ENCODE results near the gene TREM1. TPM values are rescaled to one million over a fixed set of nuclear protein-coding genes. Genes with fewer than 3 reads are reported as not detected.

TREM1 gene
- polyA plus RNA-seq, 2 donors = 0.15 to 0.43 TPM

- Histone ChIP-seq H3K4me3 (ENCODE audit: low read depth in 1 of 2, low read length in 2 of 2) (no peak overlapping the region), H3K9me3 (ENCODE audit: control insufficient read depth in 2 of 2, insufficient read depth in 1 of 2, low read depth in 1 of 2, low read length in 1 of 2) (no peaks in the 10 kb centered on the region), H3K36me3 (ENCODE audit: control insufficient read depth in 2 of 2, insufficient read depth in 2 of 2, low read length in 1 of 2) (no peaks in the 10 kb centered on the region), H3K27me3 (ENCODE audit: control insufficient read depth in 1 of 2, insufficient read depth in 2 of 2, low read length in 2 of 2) (peaks cover 0 to 5% of the 10 kb centered on the region in 2 donors), H3K27ac (ENCODE audit: low read depth in 2 of 2, low read length in 1 of 2) (no peak overlapping the region), H3K4me1 (ENCODE audit: control insufficient read depth in 2 of 2, insufficient read depth in 2 of 2, low read length in 1 of 2) (no peaks in the 10 kb centered on the region)
- 69 to 71% methylated on average over 4 of the region's 4 CpGs for whole genome bisulfite sequencing, 2 donors
Observed at GRCh38 chr6:41325446-41326066, 39.1 kb upstream of the TREM1 start.

- Histone ChIP-seq H3K27me3 (ENCODE audit: control insufficient read depth in 1 of 2, insufficient read depth in 2 of 2, low read length in 2 of 2) (peaks cover 0 to 6% of the 10 kb centered on the region in 2 donors), H3K36me3 (ENCODE audit: control insufficient read depth in 2 of 2, insufficient read depth in 2 of 2, low read length in 1 of 2) (no peaks in the 10 kb centered on the region), H3K4me1 (ENCODE audit: control insufficient read depth in 2 of 2, insufficient read depth in 2 of 2, low read length in 1 of 2) (peaks cover 0 to 3% of the 10 kb centered on the region in 2 donors), H3K27ac (ENCODE audit: low read depth in 2 of 2, low read length in 1 of 2) (no peak overlapping the region), H3K9me3 (ENCODE audit: control insufficient read depth in 2 of 2, insufficient read depth in 1 of 2, low read depth in 1 of 2, low read length in 1 of 2) (no peaks in the 10 kb centered on the region), H3K4me3 (ENCODE audit: low read depth in 1 of 2, low read length in 2 of 2) (no peak overlapping the region)
- WGBS, 2 donors = 76 to 90% methylated on average over 4 of the region's 4 CpGs
Observed at GRCh38 chr6:41321183-41321582, 34.7 kb upstream of the TREM1 start.

- Histone ChIP-seq H3K27ac (ENCODE audit: low read depth in 2 of 2, low read length in 1 of 2) (no peak overlapping the region), H3K27me3 (ENCODE audit: control insufficient read depth in 1 of 2, insufficient read depth in 2 of 2, low read length in 2 of 2) (peaks cover 0 to 2% of the 10 kb centered on the region in 2 donors), H3K9me3 (ENCODE audit: control insufficient read depth in 2 of 2, insufficient read depth in 1 of 2, low read depth in 1 of 2, low read length in 1 of 2) (no peaks in the 10 kb centered on the region), H3K4me1 (ENCODE audit: control insufficient read depth in 2 of 2, insufficient read depth in 2 of 2, low read length in 1 of 2) (peaks cover 0 to 3% of the 10 kb centered on the region in 2 donors), H3K4me3 (ENCODE audit: low read depth in 1 of 2, low read length in 2 of 2) (no peak overlapping the region), H3K36me3 (ENCODE audit: control insufficient read depth in 2 of 2, insufficient read depth in 2 of 2, low read length in 1 of 2) (no peaks in the 10 kb centered on the region)
- WGBS, 2 donors = 23% methylated on average over 33 of the region's 33 CpGs
Observed at GRCh38 chr6:41318654-41319565, 32.4 kb upstream of the TREM1 start.

GRCh38 chr6:41318261-41318653 lies 31.8 kb upstream of the TREM1 start:
- no peaks in the 10 kb centered on the region for H3K36me3 ChIP-seq (ENCODE audit: control insufficient read depth in 2 of 2, insufficient read depth in 2 of 2, low read length in 1 of 2)
- 31 to 32% methylated on average over 9 of the region's 9 CpGs for WGBS, 2 donors
- H3K4me1 ChIP-seq (ENCODE audit: control insufficient read depth in 2 of 2, insufficient read depth in 2 of 2, low read length in 1 of 2) = peaks cover 0 to 3% of the 10 kb centered on the region in 2 donors
- H3K27ac ChIP-seq (ENCODE audit: low read depth in 2 of 2, low read length in 1 of 2) = no peak overlapping the region
- H3K27me3 ChIP-seq (ENCODE audit: control insufficient read depth in 1 of 2, insufficient read depth in 2 of 2, low read length in 2 of 2) = peaks cover 0 to 2% of the 10 kb centered on the region in 2 donors
- H3K4me3 ChIP-seq (ENCODE audit: low read depth in 1 of 2, low read length in 2 of 2) = no peak overlapping the region
- no peaks in the 10 kb centered on the region for H3K9me3 ChIP-seq (ENCODE audit: control insufficient read depth in 2 of 2, insufficient read depth in 1 of 2, low read depth in 1 of 2, low read length in 1 of 2)

GRCh38 chr6:41315943-41316620 lies 29.6 kb upstream of the TREM1 start:
- H3K9me3 ChIP-seq (ENCODE audit: control insufficient read depth in 2 of 2, insufficient read depth in 1 of 2, low read depth in 1 of 2, low read length in 1 of 2) = no peaks in the 10 kb centered on the region
- WGBS, 2 donors = 81 to 83% methylated on average over 1 of the region's 1 CpG
- H3K4me3 ChIP-seq (ENCODE audit: low read depth in 1 of 2, low read length in 2 of 2) = no peak overlapping the region
- peaks cover 0 to 3% of the 10 kb centered on the region in 2 donors for H3K4me1 ChIP-seq (ENCODE audit: control insufficient read depth in 2 of 2, insufficient read depth in 2 of 2, low read length in 1 of 2)
- no peak overlapping the region for H3K27ac ChIP-seq (ENCODE audit: low read depth in 2 of 2, low read length in 1 of 2)
- peaks cover 0 to 2% of the 10 kb centered on the region in 2 donors for H3K27me3 ChIP-seq (ENCODE audit: control insufficient read depth in 1 of 2, insufficient read depth in 2 of 2, low read length in 2 of 2)
- H3K36me3 ChIP-seq (ENCODE audit: control insufficient read depth in 2 of 2, insufficient read depth in 2 of 2, low read length in 1 of 2) = no peaks in the 10 kb centered on the region

GRCh38 chr6:41315203-41315602 lies 28.7 kb upstream of the TREM1 start:
- Histone ChIP-seq H3K4me1 (ENCODE audit: control insufficient read depth in 2 of 2, insufficient read depth in 2 of 2, low read length in 1 of 2) (peaks cover 0 to 3% of the 10 kb centered on the region in 2 donors), H3K4me3 (ENCODE audit: low read depth in 1 of 2, low read length in 2 of 2) (no peak overlapping the region), H3K36me3 (ENCODE audit: control insufficient read depth in 2 of 2, insufficient read depth in 2 of 2, low read length in 1 of 2) (no peaks in the 10 kb centered on the region), H3K27me3 (ENCODE audit: control insufficient read depth in 1 of 2, insufficient read depth in 2 of 2, low read length in 2 of 2) (peaks cover 0 to 2% of the 10 kb centered on the region in 2 donors), H3K9me3 (ENCODE audit: control insufficient read depth in 2 of 2, insufficient read depth in 1 of 2, low read depth in 1 of 2, low read length in 1 of 2) (no peaks in the 10 kb centered on the region), H3K27ac (ENCODE audit: low read depth in 2 of 2, low read length in 1 of 2) (no peak overlapping the region)
- WGBS, 2 donors = 58 to 59% methylated on average over 2 of the region's 2 CpGs

- Histone ChIP-seq H3K36me3 (ENCODE audit: control insufficient read depth in 2 of 2, insufficient read depth in 2 of 2, low read length in 1 of 2) (no peaks in the 10 kb centered on the region), H3K9me3 (ENCODE audit: control insufficient read depth in 2 of 2, insufficient read depth in 1 of 2, low read depth in 1 of 2, low read length in 1 of 2) (no peaks in the 10 kb centered on the region), H3K27me3 (ENCODE audit: control insufficient read depth in 1 of 2, insufficient read depth in 2 of 2, low read length in 2 of 2) (no peaks in the 10 kb centered on the region), H3K27ac (ENCODE audit: low read depth in 2 of 2, low read length in 1 of 2) (no peak overlapping the region), H3K4me3 (ENCODE audit: low read depth in 1 of 2, low read length in 2 of 2) (no peak overlapping the region), H3K4me1 (ENCODE audit: control insufficient read depth in 2 of 2, insufficient read depth in 2 of 2, low read length in 1 of 2) (no peaks in the 10 kb centered on the region)
- 23 to 24% methylated on average over 13 of the region's 13 CpGs for WGBS, 2 donors
Observed at GRCh38 chr6:41306187-41306854, 19.8 kb upstream of the TREM1 start.

- Histone ChIP-seq H3K4me1 (ENCODE audit: control insufficient read depth in 2 of 2, insufficient read depth in 2 of 2, low read length in 1 of 2) (no peaks in the 10 kb centered on the region), H3K36me3 (ENCODE audit: control insufficient read depth in 2 of 2, insufficient read depth in 2 of 2, low read length in 1 of 2) (no peaks in the 10 kb centered on the region), H3K27me3 (ENCODE audit: control insufficient read depth in 1 of 2, insufficient read depth in 2 of 2, low read length in 2 of 2) (no peaks in the 10 kb centered on the region), H3K4me3 (ENCODE audit: low read depth in 1 of 2, low read length in 2 of 2) (no peak overlapping the region), H3K9me3 (ENCODE audit: control insufficient read depth in 2 of 2, insufficient read depth in 1 of 2, low read depth in 1 of 2, low read length in 1 of 2) (no peaks in the 10 kb centered on the region), H3K27ac (ENCODE audit: low read depth in 2 of 2, low read length in 1 of 2) (no peak overlapping the region)
- WGBS, 2 donors = 67 to 73% methylated on average over 5 of the region's 5 CpGs
Observed at GRCh38 chr6:41302638-41303037, 16.2 kb upstream of the TREM1 start.

GRCh38 chr6:41298785-41299502 lies 12.5 kb upstream of the TREM1 start:
- H3K27ac ChIP-seq (ENCODE audit: low read depth in 2 of 2, low read length in 1 of 2) = no peak overlapping the region
- H3K4me1 ChIP-seq (ENCODE audit: control insufficient read depth in 2 of 2, insufficient read depth in 2 of 2, low read length in 1 of 2) = no peaks in the 10 kb centered on the region
- H3K9me3 ChIP-seq (ENCODE audit: control insufficient read depth in 2 of 2, insufficient read depth in 1 of 2, low read depth in 1 of 2, low read length in 1 of 2) = no peaks in the 10 kb centered on the region
- 56 to 60% methylated on average over 3 of the region's 3 CpGs for WGBS, 2 donors
- H3K4me3 ChIP-seq (ENCODE audit: low read depth in 1 of 2, low read length in 2 of 2) = no peak overlapping the region
- no peaks in the 10 kb centered on the region for H3K36me3 ChIP-seq (ENCODE audit: control insufficient read depth in 2 of 2, insufficient read depth in 2 of 2, low read length in 1 of 2)
- H3K27me3 ChIP-seq (ENCODE audit: control insufficient read depth in 1 of 2, insufficient read depth in 2 of 2, low read length in 2 of 2) = no peaks in the 10 kb centered on the region

Data from esophagus (tissue), 2 donors.